Spleen (tissue), 7 donors: ENCODE results near the gene RIC8A.

Source experiments
- POLR2A ChIP-seq, 3 donors: fragments of 450-650 bp; IDR thresholded peaks; one replicate each; pipeline ENCODE4 v1.5.1; 2017; ENCODE audit warnings: antibody characterized with exemption in 3 of 3, mild to moderate bottlenecking in 1 of 3
- TF ChIP-seq, protein P1 (sequence below), 11 experiments: fragments of 200-600 bp in 7 of 11; fragments of 450-650 bp in 4 of 11; sonication (generic) in 4 of 11; IDR thresholded peaks in 8 of 11; conservative IDR thresholded peaks in 3 of 11; 1 replicate in 7 of 11; 2 replicates in 4 of 11; pipeline versions ENCODE4 v1.4.0 to v1.8.0; 2016 to 2021; ENCODE audit warnings: antibody characterized with exemption in 11 of 11, inconsistent platforms in 4 of 11, mild to moderate bottlenecking in 1 of 11
- donor health status: DM: no; HTN: no; CAD: no; lungs with moderate emphysema.
- donor health status: DM: no; HTN: no; CAD: no.
- donor health status: DM: no; HTN: no; CAD: no.

DNA sequence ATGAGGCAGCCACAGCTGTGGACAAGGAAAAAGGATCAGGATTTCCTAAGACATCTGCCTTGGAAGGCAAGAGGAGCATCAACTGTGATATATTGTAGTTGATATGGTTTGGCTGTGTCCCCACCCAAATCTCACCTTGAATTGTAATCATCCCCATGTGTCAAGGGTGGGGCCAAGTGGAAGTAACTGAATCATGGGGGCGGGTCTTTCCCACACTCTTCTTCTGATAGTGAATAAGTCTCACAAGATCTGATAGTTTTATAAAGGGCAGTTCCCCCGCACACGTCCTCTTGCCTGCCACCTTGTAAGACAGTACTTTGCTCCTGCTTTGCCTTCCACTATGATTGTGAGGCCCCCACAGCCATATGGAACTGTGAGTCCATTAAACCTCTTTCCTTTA is 10.2 kb downstream of the RIC8A start:
- no peak for TF ChIP-seq POLR2A (IDR thresholded peaks at IDR 0.05)
- TF ChIP-seq, protein P1, sequence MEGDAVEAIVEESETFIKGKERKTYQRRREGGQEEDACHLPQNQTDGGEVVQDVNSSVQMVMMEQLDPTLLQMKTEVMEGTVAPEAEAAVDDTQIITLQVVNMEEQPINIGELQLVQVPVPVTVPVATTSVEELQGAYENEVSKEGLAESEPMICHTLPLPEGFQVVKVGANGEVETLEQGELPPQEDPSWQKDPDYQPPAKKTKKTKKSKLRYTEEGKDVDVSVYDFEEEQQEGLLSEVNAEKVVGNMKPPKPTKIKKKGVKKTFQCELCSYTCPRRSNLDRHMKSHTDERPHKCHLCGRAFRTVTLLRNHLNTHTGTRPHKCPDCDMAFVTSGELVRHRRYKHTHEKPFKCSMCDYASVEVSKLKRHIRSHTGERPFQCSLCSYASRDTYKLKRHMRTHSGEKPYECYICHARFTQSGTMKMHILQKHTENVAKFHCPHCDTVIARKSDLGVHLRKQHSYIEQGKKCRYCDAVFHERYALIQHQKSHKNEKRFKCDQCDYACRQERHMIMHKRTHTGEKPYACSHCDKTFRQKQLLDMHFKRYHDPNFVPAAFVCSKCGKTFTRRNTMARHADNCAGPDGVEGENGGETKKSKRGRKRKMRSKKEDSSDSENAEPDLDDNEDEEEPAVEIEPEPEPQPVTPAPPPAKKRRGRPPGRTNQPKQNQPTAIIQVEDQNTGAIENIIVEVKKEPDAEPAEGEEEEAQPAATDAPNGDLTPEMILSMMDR (IDR thresholded peaks at IDR 0.05 in 8 of 11, conservative IDR thresholded peaks at IDR 0.05 in 3 of 11) = no peak
